Mesendoderm (in vitro differentiated cells): ENCODE measurements around the gene CLEC18B.
"Not testable (repeated sequence)": the region's sequence is repeated elsewhere in the genome, so short reads cannot be mapped to it uniquely, and the experiment has no call there.

ENCODE experiments used
- DNase-seq: peaks from one replicate; pipeline ENCODE4 v3.0.0; 2013
- H2AK5ac ChIP-seq: 2 replicates; pipeline ENCODE4 v1.6.1; 2013; ENCODE audit warnings: low read length, inconsistent platforms
- H2BK120ac ChIP-seq: 2 replicates; pipeline ENCODE4 v1.6.1; 2013; ENCODE audit warnings: low read depth, mild to moderate bottlenecking, low read length, moderate library complexity, mixed read lengths
- H2BK15ac ChIP-seq: replicated peaks from 2 replicates; pipeline ENCODE4 v1.6.1; 2013; ENCODE audit warnings: low read depth, mild to moderate bottlenecking, moderate library complexity
- H2BK5ac ChIP-seq: 2 replicates; pipeline ENCODE4 v1.6.1; 2013; ENCODE audit warnings: low read length, inconsistent platforms
- H3K18ac ChIP-seq: 2 replicates; pipeline ENCODE4 v1.6.1; 2013; ENCODE audit warnings: mild to moderate bottlenecking, low read length, mixed read lengths
- H3K23ac ChIP-seq: one replicate; pipeline ENCODE4 v1.6.1; 2013; ENCODE audit warnings: low read length
- H3K27ac ChIP-seq: 2 replicates; pipeline ENCODE4 v1.5.1; 2013; ENCODE audit warnings: low read depth, mild to moderate bottlenecking, inconsistent platforms, low read length, moderate library complexity
- H3K27me3 ChIP-seq: 2 replicates; pipeline ENCODE4 v1.6.1; 2013; ENCODE audit warnings: low read length, control low read depth, mild to moderate bottlenecking, inconsistent platforms; ENCODE audit not compliant: insufficient read depth, poor library complexity
- H3K36me3 ChIP-seq: 2 replicates; pipeline ENCODE4 v1.6.1; 2013; ENCODE audit warnings: low read length, inconsistent platforms; ENCODE audit not compliant: control insufficient read depth, insufficient read depth
- H3K4ac ChIP-seq: one replicate; pipeline ENCODE4 v1.6.1; 2013; ENCODE audit warnings: low read depth, mild to moderate bottlenecking, low read length, moderate library complexity
- H3K4me1 ChIP-seq: 2 replicates; pipeline ENCODE4 v1.6.1; 2013; ENCODE audit warnings: low read depth, low read length, inconsistent platforms; ENCODE audit not compliant: control insufficient read depth
- H3K4me2 ChIP-seq: 2 replicates; pipeline ENCODE4 v1.6.1; 2013; ENCODE audit warnings: low read length
- H3K4me3 ChIP-seq: 2 replicates; pipeline ENCODE4 v1.5.1; 2013; ENCODE audit warnings: mild to moderate bottlenecking, low read length
- H3K56ac ChIP-seq: one replicate; pipeline ENCODE4 v1.6.1; 2013; ENCODE audit warnings: low read length
- H3K79me1 ChIP-seq: 2 replicates; pipeline ENCODE4 v1.6.1; 2013; ENCODE audit warnings: low read length, inconsistent platforms
- H3K79me2 ChIP-seq: 2 replicates; pipeline ENCODE4 v1.6.1; 2013; ENCODE audit warnings: mild to moderate bottlenecking, low read length; ENCODE audit not compliant: control insufficient read depth, insufficient read depth
- H3K9ac ChIP-seq: 2 replicates; pipeline ENCODE4 v1.6.1; 2013; ENCODE audit warnings: low read length, inconsistent platforms
- H4K5ac ChIP-seq: one replicate; pipeline ENCODE4 v1.6.1; 2013; ENCODE audit warnings: low read length
- H4K8ac ChIP-seq: one replicate; pipeline ENCODE4 v1.6.1; 2013; ENCODE audit warnings: low read depth, mild to moderate bottlenecking, control low read depth, low read length, moderate library complexity
- WGBS: extraction: QIAGEN DNeasy Blood & Tissue Kit; methylation state at CpG from one replicate; pipeline ENCODE4 v1.1.7; 2013; ENCODE audit warnings: low lambda C conversion rate, missing lambda C conversion rate; ENCODE audit not compliant: insufficient coverage; ENCODE audit errors: extremely low coverage; 5-methylcytosine and 5-hydroxymethylcytosine counted together

Gene CLEC18B

DNA sequence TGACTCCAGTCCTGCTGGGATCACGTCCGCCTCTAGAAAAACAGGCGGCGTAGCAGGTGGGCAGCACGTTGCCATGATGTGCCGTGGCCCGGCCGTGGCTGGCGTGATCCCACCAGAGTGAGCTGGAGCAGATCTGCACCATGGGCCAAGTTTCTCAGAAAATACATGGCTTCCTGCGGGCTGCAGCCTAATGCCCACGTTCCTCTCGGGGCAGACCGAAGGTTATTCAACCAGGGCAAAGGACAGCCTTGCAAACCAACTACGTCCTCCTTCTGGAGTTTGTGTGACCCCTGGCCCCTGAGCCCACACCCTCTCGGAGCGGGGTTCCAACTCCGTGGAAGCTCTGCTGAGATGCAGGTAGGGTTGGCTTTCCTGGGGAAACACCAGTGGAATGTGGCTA is 808 bp upstream of the CLEC18B start:
- H4K5ac ChIP-seq, H3K56ac ChIP-seq, H3K36me3 ChIP-seq, H2BK15ac ChIP-seq, H2AK5ac ChIP-seq, H3K79me1 ChIP-seq, H4K8ac ChIP-seq, DNase-seq, H3K18ac ChIP-seq, H3K4ac ChIP-seq, H3K27ac ChIP-seq, H2BK5ac ChIP-seq, H3K9ac ChIP-seq, H3K4me1 ChIP-seq, H3K23ac ChIP-seq, H3K4me2 ChIP-seq, H3K79me2 ChIP-seq, H3K4me3 ChIP-seq, H3K27me3 ChIP-seq, H2BK120ac ChIP-seq: not testable (repeated sequence)
- WGBS = no CpG with 5 or more reads among the region's 17 CpGs

DNA sequence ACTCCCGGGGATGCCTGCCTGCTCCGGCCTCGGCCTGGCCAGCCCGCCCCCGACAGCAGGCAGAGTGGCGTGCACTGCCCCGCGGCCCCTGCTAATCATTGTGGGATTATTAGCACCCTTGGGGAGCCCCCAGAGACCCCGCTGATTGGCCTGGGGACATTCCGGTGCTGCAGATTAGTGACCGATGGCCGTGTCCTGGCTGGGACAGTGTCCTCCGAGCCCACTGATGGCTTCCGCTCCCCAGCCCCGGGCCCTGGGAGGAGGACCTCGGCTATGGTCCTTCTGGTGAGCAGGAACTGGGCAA is 156 bp upstream of the CLEC18B start:
- not testable (repeated sequence) for H3K56ac ChIP-seq, H2AK5ac ChIP-seq, H3K79me1 ChIP-seq, H3K36me3 ChIP-seq, H3K27ac ChIP-seq, H3K4ac ChIP-seq, H3K9ac ChIP-seq, H2BK5ac ChIP-seq, H3K4me3 ChIP-seq, H2BK120ac ChIP-seq, H3K4me2 ChIP-seq, H4K5ac ChIP-seq, DNase-seq, H3K23ac ChIP-seq, H3K18ac ChIP-seq, H2BK15ac ChIP-seq, H3K79me2 ChIP-seq, H3K4me1 ChIP-seq, H3K27me3 ChIP-seq, H4K8ac ChIP-seq
- no CpG with 5 or more reads among the region's 16 CpGs for WGBS

DNA sequence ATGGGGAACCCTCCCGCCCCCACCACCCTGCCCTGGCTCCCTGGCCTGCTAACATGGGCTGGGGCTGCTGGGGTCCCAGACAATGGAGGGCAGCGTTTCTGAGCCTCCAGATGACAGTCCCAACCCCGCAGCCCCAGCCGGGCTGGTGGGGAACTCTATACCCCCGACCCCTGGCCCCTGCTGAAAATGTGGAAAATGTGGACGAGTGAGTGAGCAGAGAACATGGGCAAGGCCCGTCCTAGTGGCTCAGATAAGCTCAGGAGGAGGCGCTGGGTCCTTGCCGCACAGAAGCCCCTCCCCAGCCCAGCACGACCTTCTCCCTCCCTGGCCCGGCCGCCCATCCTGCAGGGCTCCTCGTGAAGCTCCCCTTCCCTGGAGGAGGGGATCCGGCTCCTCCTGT is 1.5 kb downstream of the CLEC18B start:
- H4K8ac ChIP-seq, H3K27me3 ChIP-seq, H3K4me2 ChIP-seq, H3K23ac ChIP-seq, H3K18ac ChIP-seq, H3K79me2 ChIP-seq, H2BK15ac ChIP-seq, H3K4me3 ChIP-seq, H2AK5ac ChIP-seq, H3K9ac ChIP-seq, H2BK5ac ChIP-seq, H3K79me1 ChIP-seq, H3K36me3 ChIP-seq, H3K27ac ChIP-seq, H3K56ac ChIP-seq, H2BK120ac ChIP-seq, H3K4me1 ChIP-seq, H4K5ac ChIP-seq, H3K4ac ChIP-seq, DNase-seq: not testable (repeated sequence)
- no CpG with 5 or more reads among the region's 14 CpGs for WGBS

DNA sequence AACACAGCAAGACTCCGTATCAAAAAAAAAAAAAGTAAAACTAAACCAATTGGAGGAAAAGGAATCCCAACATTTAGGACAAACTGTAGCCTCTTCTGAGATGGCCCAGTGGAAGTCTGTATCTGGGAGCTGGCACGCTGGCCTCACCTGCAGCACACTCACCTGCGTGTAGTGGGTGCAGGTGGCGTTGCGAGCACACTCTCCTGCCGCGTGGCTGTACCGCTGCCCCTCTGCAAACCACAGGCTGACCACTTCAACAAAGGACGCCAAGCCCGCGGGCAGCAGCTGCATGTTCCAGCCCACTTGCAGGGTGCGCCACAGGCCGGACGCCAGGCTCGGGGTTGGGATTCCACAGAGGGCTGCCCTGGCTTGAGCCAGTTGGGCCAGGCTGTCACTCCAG is 3.4 kb downstream of the CLEC18B start:
- H4K8ac ChIP-seq, H3K56ac ChIP-seq, H3K4ac ChIP-seq, H3K27ac ChIP-seq, H3K27me3 ChIP-seq, DNase-seq, H4K5ac ChIP-seq, H3K18ac ChIP-seq, H3K9ac ChIP-seq, H3K36me3 ChIP-seq, H3K79me1 ChIP-seq, H2BK5ac ChIP-seq, H3K79me2 ChIP-seq, H3K4me2 ChIP-seq, H2BK15ac ChIP-seq, H2BK120ac ChIP-seq, H2AK5ac ChIP-seq, H3K23ac ChIP-seq, H3K4me1 ChIP-seq, H3K4me3 ChIP-seq: not testable (repeated sequence)
- WGBS = no CpG with 5 or more reads among the region's 15 CpGs

DNA sequence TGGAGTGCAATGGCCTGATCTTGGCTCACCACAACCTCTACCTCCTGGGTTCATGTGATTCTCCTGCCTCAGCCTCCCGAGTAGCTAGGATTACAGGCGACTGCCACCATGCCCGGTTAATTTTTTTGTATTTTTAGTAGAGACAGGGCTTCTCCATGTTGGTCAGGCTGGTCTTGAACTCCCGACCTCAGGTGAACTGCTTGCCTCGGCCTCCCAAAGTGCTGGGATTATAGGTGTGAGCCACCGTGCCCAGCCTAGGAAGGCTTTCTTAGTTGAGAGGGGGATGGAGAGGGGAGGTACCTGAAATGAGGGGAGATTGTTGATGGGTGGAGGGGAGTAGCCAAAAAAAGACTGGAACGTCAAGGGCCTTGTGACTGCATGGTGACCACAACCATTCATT is 7.4 kb downstream of the CLEC18B start:
- H3K27ac ChIP-seq, H2BK5ac ChIP-seq, H3K27me3 ChIP-seq, H2BK15ac ChIP-seq, H2BK120ac ChIP-seq, H4K5ac ChIP-seq, H3K36me3 ChIP-seq, H2AK5ac ChIP-seq, H3K4me1 ChIP-seq, H3K18ac ChIP-seq, H3K4me2 ChIP-seq, H3K23ac ChIP-seq, DNase-seq, H3K4ac ChIP-seq, H3K9ac ChIP-seq, H3K56ac ChIP-seq, H3K79me2 ChIP-seq, H3K79me1 ChIP-seq, H4K8ac ChIP-seq, H3K4me3 ChIP-seq: not testable (repeated sequence)
- no CpG with 5 or more reads among the region's 7 CpGs for WGBS

DNA sequence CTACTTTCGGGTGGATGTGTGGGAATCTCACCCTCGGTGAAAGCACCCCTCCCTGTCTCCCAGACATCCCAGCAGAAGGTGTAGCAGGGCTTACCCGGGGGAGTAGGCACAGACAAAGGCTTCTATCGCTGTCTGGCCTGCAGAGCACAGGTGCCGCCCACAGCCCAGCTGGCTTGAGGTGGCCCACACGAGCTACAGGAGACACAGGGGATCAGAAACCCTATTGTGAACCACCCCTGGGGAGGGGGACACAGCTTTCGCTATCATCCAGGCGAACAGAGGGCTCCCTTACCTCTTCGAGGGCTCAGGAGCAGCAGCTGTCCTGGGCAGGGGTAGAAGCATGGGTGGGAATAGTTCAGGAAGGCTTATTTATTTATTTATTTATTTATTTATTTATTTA is 7.8 kb downstream of the CLEC18B start:
- not testable (repeated sequence) for H3K9ac ChIP-seq, DNase-seq, H3K27me3 ChIP-seq, H3K23ac ChIP-seq, H3K4me2 ChIP-seq, H2BK15ac ChIP-seq, H3K18ac ChIP-seq, H3K79me2 ChIP-seq, H3K4me3 ChIP-seq, H3K79me1 ChIP-seq, H3K4ac ChIP-seq, H2BK120ac ChIP-seq, H4K8ac ChIP-seq, H3K4me1 ChIP-seq, H2AK5ac ChIP-seq, H3K36me3 ChIP-seq, H4K5ac ChIP-seq, H3K56ac ChIP-seq, H2BK5ac ChIP-seq, H3K27ac ChIP-seq
- WGBS = no CpG with 5 or more reads among the region's 9 CpGs
